Measurements from ENCODE around the gene TOM1L1. TPM values are rescaled to one million over a fixed set of nuclear protein-coding genes. Genes with fewer than 3 reads are reported as not detected.

The TOM1L1 gene
- total RNA-seq, 1 experiment from 2014 or later = 48.1 TPM

GRCh38 chr17:54982399-54982798, 81.7 kb downstream of the TOM1L1 start:
- no peak for ATAC-seq
- no peak for TF ChIP-seq EZH2phosphoT487 (IDR thresholded peaks at IDR 0.05; ENCODE audit: borderline replicate concordance, low read length)
- TF ChIP-seq, protein P1, sequence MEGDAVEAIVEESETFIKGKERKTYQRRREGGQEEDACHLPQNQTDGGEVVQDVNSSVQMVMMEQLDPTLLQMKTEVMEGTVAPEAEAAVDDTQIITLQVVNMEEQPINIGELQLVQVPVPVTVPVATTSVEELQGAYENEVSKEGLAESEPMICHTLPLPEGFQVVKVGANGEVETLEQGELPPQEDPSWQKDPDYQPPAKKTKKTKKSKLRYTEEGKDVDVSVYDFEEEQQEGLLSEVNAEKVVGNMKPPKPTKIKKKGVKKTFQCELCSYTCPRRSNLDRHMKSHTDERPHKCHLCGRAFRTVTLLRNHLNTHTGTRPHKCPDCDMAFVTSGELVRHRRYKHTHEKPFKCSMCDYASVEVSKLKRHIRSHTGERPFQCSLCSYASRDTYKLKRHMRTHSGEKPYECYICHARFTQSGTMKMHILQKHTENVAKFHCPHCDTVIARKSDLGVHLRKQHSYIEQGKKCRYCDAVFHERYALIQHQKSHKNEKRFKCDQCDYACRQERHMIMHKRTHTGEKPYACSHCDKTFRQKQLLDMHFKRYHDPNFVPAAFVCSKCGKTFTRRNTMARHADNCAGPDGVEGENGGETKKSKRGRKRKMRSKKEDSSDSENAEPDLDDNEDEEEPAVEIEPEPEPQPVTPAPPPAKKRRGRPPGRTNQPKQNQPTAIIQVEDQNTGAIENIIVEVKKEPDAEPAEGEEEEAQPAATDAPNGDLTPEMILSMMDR (conservative IDR thresholded peaks at IDR 0.05; ENCODE audit: low read depth, low read length) = no peak
- H3K27ac ChIP-seq (ENCODE audit: low read length) = no peak overlapping the region
- DNase-seq = no peak
- H3F3A ChIP-seq (ENCODE audit: low read length, unreplicated experiment) = no peaks in the 10 kb centered on the region
- H3K4me1 ChIP-seq (ENCODE audit: insufficient read depth, low read length) = no peaks in the 10 kb centered on the region
- no TSS peak for BruUV-seq (replicated peaks)
- H3K4me2 ChIP-seq (ENCODE audit: low read length) = no peak overlapping the region
- no peaks in the 10 kb centered on the region for H3K9me2 ChIP-seq (replicated peaks; ENCODE audit: low read length)
- POLR2A ChIA-PET (ENCODE audit: unreplicated experiment) = no interaction called here
- H2AFZ ChIP-seq (ENCODE audit: low read length) = no peak overlapping the region
- no peaks in the 10 kb centered on the region for H3K79me2 ChIP-seq (ENCODE audit: low read length)
- peaks cover 8% of the 10 kb centered on the region for H3K36me3 ChIP-seq (ENCODE audit: low read depth, low read length)
- no peak overlapping the region for H3K4me3 ChIP-seq (ENCODE audit: low read length)
- intact Hi-C loops (cut with micrococcal nuclease) = no loop called here
- peaks cover 8% of the 10 kb centered on the region; the same call in 1 of the 2 replicates for H3K9me3 ChIP-seq (ENCODE audit: low read length)
- no peak overlapping the region for H3K9ac ChIP-seq (ENCODE audit: low read length)
- H3K27me3 ChIP-seq (ENCODE audit: low read length) = no peaks in the 10 kb centered on the region
- CTCF ChIA-PET = no interaction called here
- no peaks in the 10 kb centered on the region for H4K20me1 ChIP-seq (ENCODE audit: low read length)

DNA sequence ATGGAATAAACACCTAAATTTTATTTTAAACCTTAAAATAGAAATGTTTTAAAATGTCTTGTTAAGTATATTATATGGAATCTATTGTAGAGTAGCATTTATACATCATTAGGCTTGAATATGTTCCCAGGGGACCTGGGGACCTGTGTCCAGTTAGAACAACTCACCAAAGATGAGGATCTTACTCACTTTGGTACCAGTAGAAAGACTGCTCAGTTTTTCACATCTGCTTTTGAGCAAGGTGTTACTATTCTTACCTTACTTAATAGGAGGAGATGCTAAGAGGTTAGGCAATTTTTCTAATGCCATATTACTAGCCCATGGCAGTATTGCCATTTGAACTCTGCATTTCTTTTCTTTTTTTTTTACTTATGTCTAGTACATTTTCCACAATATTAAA, 82.6 kb downstream of the TOM1L1 start:
- intact Hi-C loops (cut with micrococcal nuclease) = no loop called here
- POLR2A ChIA-PET (ENCODE audit: unreplicated experiment) = no interaction called here
- no peak for DNase-seq
- H3K4me2 ChIP-seq (ENCODE audit: low read length) = no peak overlapping the region
- H3K4me1 ChIP-seq (ENCODE audit: insufficient read depth, low read length) = no peaks in the 10 kb centered on the region
- H3K27me3 ChIP-seq (ENCODE audit: low read length) = no peaks in the 10 kb centered on the region
- no peaks in the 10 kb centered on the region for H3K79me2 ChIP-seq (ENCODE audit: low read length)
- peaks cover 8% of the 10 kb centered on the region; the same call in 1 of the 2 replicates for H3K9me3 ChIP-seq (ENCODE audit: low read length)
- CTCF ChIA-PET = no interaction called here
- no peak overlapping the region for H2AFZ ChIP-seq (ENCODE audit: low read length)
- ATAC-seq = no peak
- no peak overlapping the region for H3K9ac ChIP-seq (ENCODE audit: low read length)
- no peak for TF ChIP-seq EZH2phosphoT487 (IDR thresholded peaks at IDR 0.05; ENCODE audit: borderline replicate concordance, low read length)
- TF ChIP-seq EZH2 (IDR thresholded peaks at IDR 0.05; ENCODE audit: low read length, unreplicated experiment) = no peak
- TF ChIP-seq, protein P1 (conservative IDR thresholded peaks at IDR 0.05; ENCODE audit: low read depth, low read length) = no peak
- no peak overlapping the region for H3K27ac ChIP-seq (ENCODE audit: low read length)
- no TSS peak for BruUV-seq (replicated peaks)
- no peaks in the 10 kb centered on the region for H3F3A ChIP-seq (ENCODE audit: low read length, unreplicated experiment)
- no peak overlapping the region for H3K4me3 ChIP-seq (ENCODE audit: low read length)
- no peaks in the 10 kb centered on the region for H3K9me2 ChIP-seq (replicated peaks; ENCODE audit: low read length)
- H4K20me1 ChIP-seq (ENCODE audit: low read length) = no peaks in the 10 kb centered on the region
- H3K36me3 ChIP-seq (ENCODE audit: low read depth, low read length) = peaks cover 8% of the 10 kb centered on the region

GRCh38 chr17:54985476-54985875, 84.8 kb downstream of the TOM1L1 start:
- TF ChIP-seq EZH2 (IDR thresholded peaks at IDR 0.05; ENCODE audit: low read length, unreplicated experiment) = no peak
- TF ChIP-seq, protein P1 (conservative IDR thresholded peaks at IDR 0.05; ENCODE audit: low read depth, low read length) = no peak
- TF ChIP-seq EZH2phosphoT487 (IDR thresholded peaks at IDR 0.05; ENCODE audit: borderline replicate concordance, low read length) = no peak
- ATAC-seq = no peak
- Histone ChIP-seq H3F3A (ENCODE audit: low read length, unreplicated experiment) (no peaks in the 10 kb centered on the region), H3K9me3 (ENCODE audit: low read length) (peaks cover 5% of the 10 kb centered on the region; the same call in 1 of the 2 replicates), H3K4me1 (ENCODE audit: insufficient read depth, low read length) (no peaks in the 10 kb centered on the region), H3K4me3 (ENCODE audit: low read length) (no peak overlapping the region), H3K79me2 (ENCODE audit: low read length) (no peaks in the 10 kb centered on the region), H3K9me2 (replicated peaks; ENCODE audit: low read length) (no peaks in the 10 kb centered on the region), H3K9ac (ENCODE audit: low read length) (no peak overlapping the region), H2AFZ (ENCODE audit: low read length) (no peak overlapping the region), H3K36me3 (ENCODE audit: low read depth, low read length) (peaks cover 4% of the 10 kb centered on the region), H3K4me2 (ENCODE audit: low read length) (no peak overlapping the region), H4K20me1 (ENCODE audit: low read length) (no peaks in the 10 kb centered on the region), H3K27ac (ENCODE audit: low read length) (no peak overlapping the region), H3K27me3 (ENCODE audit: low read length) (no peaks in the 10 kb centered on the region)
- intact Hi-C loops (cut with micrococcal nuclease) = no loop called here
- ChIA-PET CTCF (no interaction called here), POLR2A (ENCODE audit: unreplicated experiment) (no interaction called here)
- DNase-seq = no peak
- no TSS peak for BruUV-seq (replicated peaks)

All from PC-3 (cell line).